Neural progenitor cell (in vitro differentiated cells): Measurements from ENCODE around the gene TBK1. TPM values are rescaled to one million over a fixed set of nuclear protein-coding genes. Genes with fewer than 3 reads are reported as not detected.
A peak's percentile ranks its signal among the peaks of the same experiment; 100 is the strongest.

Experiments
- DNase-seq: peaks from one replicate; pipeline ENCODE4 v3.0.0-alpha.2; 2016; ENCODE audit warnings: low spot score
- H2AFZ ChIP-seq: fragments of 200-600 bp; sonication (generic); replicated peaks from 2 replicates; pipeline ENCODE4 v1.6.1; 2016; ENCODE audit warnings: antibody characterized with exemption
- H3F3A ChIP-seq: fragments of 200-600 bp; sonication (generic); 2 replicates; pipeline ENCODE4 v1.6.1; 2016; ENCODE audit warnings: antibody characterized with exemption, low read depth
- H3K27ac ChIP-seq: fragments of 200-600 bp; sonication (generic); 2 replicates; pipeline ENCODE4 v1.5.1; 2016; ENCODE audit warnings: mild to moderate bottlenecking
- H3K27me3 ChIP-seq: fragments of 200-600 bp; sonication (generic); 2 replicates; pipeline ENCODE4 v1.6.1; 2016; ENCODE audit warnings: mild to moderate bottlenecking, moderate library complexity
- H3K36me3 ChIP-seq: fragments of 200-600 bp; sonication (generic); 2 replicates; pipeline ENCODE4 v1.5.1; 2016
- H3K4me1 ChIP-seq: fragments of 200-600 bp; sonication (generic); 2 replicates; pipeline ENCODE4 v1.6.1; 2016; ENCODE audit warnings: mixed run types
- H3K4me2 ChIP-seq: fragments of 200-600 bp; sonication (generic); 2 replicates; pipeline ENCODE4 v1.6.1; 2016
- H3K4me3 ChIP-seq: fragments of 200-600 bp; sonication (generic); 2 replicates; pipeline ENCODE4 v1.5.1; 2016
- H3K79me2 ChIP-seq: fragments of 200-600 bp; sonication (generic); 2 replicates; pipeline ENCODE4 v1.6.1; 2016; ENCODE audit warnings: low read depth
- H3K9ac ChIP-seq: fragments of 200-600 bp; sonication (generic); 2 replicates; pipeline ENCODE4 v1.6.1; 2016
- H3K9me3 ChIP-seq: fragments of 200-600 bp; sonication (generic); 2 replicates; pipeline ENCODE4 v1.5.1; 2016; ENCODE audit warnings: low read depth
- H4K20me1 ChIP-seq: fragments of 200-600 bp; sonication (generic); 2 replicates; pipeline ENCODE4 v1.6.1; 2016; ENCODE audit warnings: low read depth
- H3K27ac Mint-ChIP-seq: 3 replicates; pipeline ENCODE4 v1.8.0; 2021; ENCODE audit warnings: mixed read lengths
- H3K27me3 Mint-ChIP-seq: 2 replicates; pipeline ENCODE4 v1.8.0; 2022; ENCODE audit warnings: low read depth, mild to moderate bottlenecking, inconsistent platforms, moderate library complexity, mixed read lengths; ENCODE audit not compliant: insufficient read depth
- H3K36me3 Mint-ChIP-seq: 3 replicates; pipeline ENCODE4 v1.8.0; 2021; ENCODE audit warnings: mixed read lengths
- H3K4me1 Mint-ChIP-seq: 3 replicates; pipeline ENCODE4 v1.8.0; 2021; ENCODE audit warnings: mixed read lengths
- H3K4me3 Mint-ChIP-seq: 3 replicates; pipeline ENCODE4 v1.8.0; 2021; ENCODE audit warnings: mild to moderate bottlenecking, moderate library complexity, mixed read lengths
- H3K9me3 Mint-ChIP-seq: 3 replicates; pipeline ENCODE4 v1.8.0; 2020; ENCODE audit warnings: mixed read lengths
- EZH2 ChIP-seq: fragments of 200-600 bp; sonication (generic); IDR thresholded peaks from 2 replicates; pipeline ENCODE4 v1.6.1; 2017; ENCODE audit warnings: antibody characterized with exemption, mild to moderate bottlenecking, moderate library complexity
- EZH2phosphoT487 ChIP-seq: fragments of 200-600 bp; sonication (generic); IDR thresholded peaks from 2 replicates; pipeline ENCODE4 v1.6.1; 2017; ENCODE audit warnings: antibody characterized with exemption
- total RNA-seq: library from RNA; depleted of rRNA; stranded (reverse); fragments of >200 nt; gene quantifications from 2 replicates; pipeline ENCODE4 v1.2.3, GENCODE V29; 2015; ENCODE audit warnings: low replicate concordance
- TF ChIP-seq, protein P1 (sequence below): fragments of 200-600 bp; sonication (generic); IDR thresholded peaks from 2 replicates; pipeline ENCODE4 v1.5.1; 2017; ENCODE audit warnings: antibody characterized with exemption, mild to moderate bottlenecking

Gene TBK1
- total RNA-seq, 1 donor from 2014 or later, result 51.3 TPM

DNA sequence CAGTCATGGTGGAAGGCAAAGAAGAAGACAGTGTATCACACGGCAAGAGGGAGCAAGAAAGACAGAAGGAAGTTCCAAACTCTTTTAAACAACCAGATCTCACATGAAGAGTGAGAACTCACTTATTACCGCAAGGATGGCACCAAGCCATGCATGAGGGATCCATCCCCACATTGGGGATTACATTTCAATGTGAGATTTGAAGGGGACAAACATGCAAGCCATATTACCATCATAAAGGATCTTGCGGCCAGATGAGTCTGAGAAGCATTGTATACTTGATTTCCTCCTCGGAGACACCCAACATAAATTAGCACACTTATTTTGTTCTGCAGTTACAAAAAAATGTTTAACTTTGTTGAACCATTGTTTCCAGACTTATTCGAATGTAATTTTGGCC, 66.5 kb downstream of the TBK1 start:
- H3K4me2 ChIP-seq, result no peak overlapping the region
- no peak overlapping the region for H3K4me3 Mint-ChIP-seq
- H3K4me1 ChIP-seq, result peaks cover 15% of the 10 kb centered on the region
- peaks cover 18% of the 10 kb centered on the region for H3K4me1 Mint-ChIP-seq
- peaks cover 3% of the 10 kb centered on the region for H3K27me3 Mint-ChIP-seq
- no peak overlapping the region for H3K4me3 ChIP-seq
- H3K9me3 ChIP-seq, result no peaks in the 10 kb centered on the region
- H3K9ac ChIP-seq, result no peak overlapping the region
- DNase-seq, result no peak
- H3K9me3 Mint-ChIP-seq, result no peaks in the 10 kb centered on the region
- no peak overlapping the region for H3K27ac Mint-ChIP-seq
- H3K36me3 Mint-ChIP-seq, result no peaks in the 10 kb centered on the region
- no peak overlapping the region for H3K27ac ChIP-seq
- H4K20me1 ChIP-seq, result no peaks in the 10 kb centered on the region
- no peaks in the 10 kb centered on the region for H3K27me3 ChIP-seq
- no peaks in the 10 kb centered on the region for H3K79me2 ChIP-seq
- TF ChIP-seq, protein P1, sequence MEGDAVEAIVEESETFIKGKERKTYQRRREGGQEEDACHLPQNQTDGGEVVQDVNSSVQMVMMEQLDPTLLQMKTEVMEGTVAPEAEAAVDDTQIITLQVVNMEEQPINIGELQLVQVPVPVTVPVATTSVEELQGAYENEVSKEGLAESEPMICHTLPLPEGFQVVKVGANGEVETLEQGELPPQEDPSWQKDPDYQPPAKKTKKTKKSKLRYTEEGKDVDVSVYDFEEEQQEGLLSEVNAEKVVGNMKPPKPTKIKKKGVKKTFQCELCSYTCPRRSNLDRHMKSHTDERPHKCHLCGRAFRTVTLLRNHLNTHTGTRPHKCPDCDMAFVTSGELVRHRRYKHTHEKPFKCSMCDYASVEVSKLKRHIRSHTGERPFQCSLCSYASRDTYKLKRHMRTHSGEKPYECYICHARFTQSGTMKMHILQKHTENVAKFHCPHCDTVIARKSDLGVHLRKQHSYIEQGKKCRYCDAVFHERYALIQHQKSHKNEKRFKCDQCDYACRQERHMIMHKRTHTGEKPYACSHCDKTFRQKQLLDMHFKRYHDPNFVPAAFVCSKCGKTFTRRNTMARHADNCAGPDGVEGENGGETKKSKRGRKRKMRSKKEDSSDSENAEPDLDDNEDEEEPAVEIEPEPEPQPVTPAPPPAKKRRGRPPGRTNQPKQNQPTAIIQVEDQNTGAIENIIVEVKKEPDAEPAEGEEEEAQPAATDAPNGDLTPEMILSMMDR, result no peak
- no peak for TF ChIP-seq EZH2
- no peak for TF ChIP-seq EZH2phosphoT487
- no peaks in the 10 kb centered on the region for H3K36me3 ChIP-seq
- peak overlapping the region; percentile 5 for H2AFZ ChIP-seq
- no peaks in the 10 kb centered on the region for H3F3A ChIP-seq

DNA sequence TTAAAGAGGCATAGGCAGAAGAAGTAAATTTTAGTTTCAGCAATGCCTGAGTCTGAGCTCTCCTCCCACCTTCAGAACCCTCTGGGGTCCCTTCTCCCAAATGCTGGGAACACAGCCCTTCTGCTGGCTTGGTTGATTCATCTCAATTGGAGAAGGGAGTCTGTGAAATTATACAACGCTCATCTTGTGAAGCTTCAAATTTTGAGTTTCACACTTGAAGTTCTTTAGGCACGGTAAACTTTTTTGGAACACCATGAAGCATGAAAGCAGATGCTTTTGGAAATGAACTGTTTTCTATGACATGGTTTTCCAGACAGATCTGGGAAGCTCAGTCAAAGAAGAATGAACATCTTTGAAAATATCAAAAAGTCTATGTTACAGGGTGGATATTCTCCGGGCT, 69.9 kb downstream of the TBK1 start:
- H3K36me3 ChIP-seq, result no peaks in the 10 kb centered on the region
- Mint-ChIP-seq H3K27me3 (peaks cover 7% of the 10 kb centered on the region), H3K36me3 (no peaks in the 10 kb centered on the region), H3K4me3 (no peak overlapping the region), H3K9me3 (no peaks in the 10 kb centered on the region), H3K4me1 (peaks cover 18% of the 10 kb centered on the region), H3K27ac (peak overlapping the region; percentile 38)
- no peak for DNase-seq
- TF ChIP-seq EZH2phosphoT487 (no peak), EZH2 (no peak)
- TF ChIP-seq, protein P1, result no peak
- H3K79me2 ChIP-seq, result no peaks in the 10 kb centered on the region
- peaks cover 15% of the 10 kb centered on the region for H3K4me1 ChIP-seq
- H3K4me3 ChIP-seq, result no peak overlapping the region
- H3K27me3 ChIP-seq, result no peaks in the 10 kb centered on the region
- H3K9ac ChIP-seq, result no peak overlapping the region
- no peaks in the 10 kb centered on the region for H3K9me3 ChIP-seq
- peak overlapping the region; percentile 97 for H2AFZ ChIP-seq
- H3K4me2 ChIP-seq, result peak overlapping the region; percentile 35
- no peak overlapping the region for H3K27ac ChIP-seq
- H4K20me1 ChIP-seq, result no peaks in the 10 kb centered on the region
- no peaks in the 10 kb centered on the region for H3F3A ChIP-seq

DNA sequence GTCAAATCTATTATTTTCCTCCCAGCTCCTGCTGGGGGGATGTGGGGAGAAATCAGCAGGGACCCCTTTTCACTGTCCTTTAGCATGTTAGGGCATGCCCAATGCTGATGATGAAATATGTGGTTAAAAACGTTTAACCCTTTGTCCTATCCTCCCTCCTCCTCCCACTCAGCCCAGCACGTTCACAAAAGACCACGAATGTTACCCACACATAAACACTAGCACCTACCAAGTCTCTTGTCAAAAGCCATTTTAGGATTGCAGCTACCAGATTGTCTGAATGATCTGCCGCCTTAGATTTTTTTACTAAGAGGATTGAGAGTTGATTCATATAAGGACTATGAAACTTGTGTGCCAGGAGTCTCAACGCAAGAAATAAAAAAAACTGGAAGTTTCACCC, 70.4 kb downstream of the TBK1 start:
- H3K27ac ChIP-seq, result no peak overlapping the region
- no peak for TF ChIP-seq EZH2phosphoT487
- TF ChIP-seq, protein P1, result no peak
- TF ChIP-seq EZH2, result no peak
- H3F3A ChIP-seq, result no peaks in the 10 kb centered on the region
- H3K9ac ChIP-seq, result no peak overlapping the region
- Mint-ChIP-seq H3K27me3 (peaks cover 7% of the 10 kb centered on the region), H3K4me3 (no peak overlapping the region), H3K27ac (no peak overlapping the region), H3K9me3 (no peaks in the 10 kb centered on the region), H3K36me3 (no peaks in the 10 kb centered on the region), H3K4me1 (peaks cover 18% of the 10 kb centered on the region)
- H3K9me3 ChIP-seq, result no peaks in the 10 kb centered on the region
- no peaks in the 10 kb centered on the region for H4K20me1 ChIP-seq
- H3K4me1 ChIP-seq, result peaks cover 15% of the 10 kb centered on the region
- peak overlapping the region; percentile 35 for H3K4me2 ChIP-seq
- H3K36me3 ChIP-seq, result no peaks in the 10 kb centered on the region
- peak overlapping the region; percentile 97 for H2AFZ ChIP-seq
- no peaks in the 10 kb centered on the region for H3K27me3 ChIP-seq
- H3K4me3 ChIP-seq, result no peak overlapping the region
- no peak for DNase-seq
- H3K79me2 ChIP-seq, result no peaks in the 10 kb centered on the region
